ENCODE results near the gene STXBP4. TPM values are rescaled to one million over a fixed set of nuclear protein-coding genes. Genes with fewer than 3 reads are reported as not detected.

STXBP4 gene
- total RNA-seq, 1 experiment from 2014 or later: 12.0 TPM

- ATAC-seq (no peak), DNase-seq (ENCODE audit: low spot score) (no peak)
- Mint-ChIP-seq H3K4me3 (no peak overlapping the region), H3K36me3 (peaks cover 53% of the 10 kb centered on the region), H3K27me3 (ENCODE audit: low read depth) (no peaks in the 10 kb centered on the region), H3K4me1 (no peaks in the 10 kb centered on the region), H3K27ac (no peak overlapping the region), H3K9me3 (no peaks in the 10 kb centered on the region)
- ChIA-PET POLR2A (no interaction called here), CTCF (no interaction called here)
- TF ChIP-seq ETV6 (CRISPR knock-in tag; IDR thresholded peaks at IDR 0.05) (no peak), ATF1 (CRISPR knock-in tag; IDR thresholded peaks at IDR 0.05) (no peak)
- TF ChIP-seq, protein P1, sequence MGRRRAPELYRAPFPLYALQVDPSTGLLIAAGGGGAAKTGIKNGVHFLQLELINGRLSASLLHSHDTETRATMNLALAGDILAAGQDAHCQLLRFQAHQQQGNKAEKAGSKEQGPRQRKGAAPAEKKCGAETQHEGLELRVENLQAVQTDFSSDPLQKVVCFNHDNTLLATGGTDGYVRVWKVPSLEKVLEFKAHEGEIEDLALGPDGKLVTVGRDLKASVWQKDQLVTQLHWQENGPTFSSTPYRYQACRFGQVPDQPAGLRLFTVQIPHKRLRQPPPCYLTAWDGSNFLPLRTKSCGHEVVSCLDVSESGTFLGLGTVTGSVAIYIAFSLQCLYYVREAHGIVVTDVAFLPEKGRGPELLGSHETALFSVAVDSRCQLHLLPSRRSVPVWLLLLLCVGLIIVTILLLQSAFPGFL (CRISPR knock-in tag; IDR thresholded peaks at IDR 0.05; ENCODE audit: borderline replicate concordance): no peak
- TF ChIP-seq, protein P2, sequence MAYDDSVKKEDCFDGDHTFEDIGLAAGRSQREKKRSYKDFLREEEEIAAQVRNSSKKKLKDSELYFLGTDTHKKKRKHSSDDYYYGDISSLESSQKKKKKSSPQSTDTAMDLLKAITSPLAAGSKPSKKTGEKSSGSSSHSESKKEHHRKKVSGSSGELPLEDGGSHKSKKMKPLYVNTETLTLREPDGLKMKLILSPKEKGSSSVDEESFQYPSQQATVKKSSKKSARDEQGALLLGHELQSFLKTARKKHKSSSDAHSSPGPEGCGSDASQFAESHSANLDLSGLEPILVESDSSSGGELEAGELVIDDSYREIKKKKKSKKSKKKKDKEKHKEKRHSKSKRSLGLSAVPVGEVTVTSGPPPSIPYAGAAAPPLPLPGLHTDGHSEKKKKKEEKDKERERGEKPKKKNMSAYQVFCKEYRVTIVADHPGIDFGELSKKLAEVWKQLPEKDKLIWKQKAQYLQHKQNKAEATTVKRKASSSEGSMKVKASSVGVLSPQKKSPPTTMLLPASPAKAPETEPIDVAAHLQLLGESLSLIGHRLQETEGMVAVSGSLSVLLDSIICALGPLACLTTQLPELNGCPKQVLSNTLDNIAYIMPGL (CRISPR knock-in tag; IDR thresholded peaks at IDR 0.05): no peak
- TF ChIP-seq, protein P3, sequence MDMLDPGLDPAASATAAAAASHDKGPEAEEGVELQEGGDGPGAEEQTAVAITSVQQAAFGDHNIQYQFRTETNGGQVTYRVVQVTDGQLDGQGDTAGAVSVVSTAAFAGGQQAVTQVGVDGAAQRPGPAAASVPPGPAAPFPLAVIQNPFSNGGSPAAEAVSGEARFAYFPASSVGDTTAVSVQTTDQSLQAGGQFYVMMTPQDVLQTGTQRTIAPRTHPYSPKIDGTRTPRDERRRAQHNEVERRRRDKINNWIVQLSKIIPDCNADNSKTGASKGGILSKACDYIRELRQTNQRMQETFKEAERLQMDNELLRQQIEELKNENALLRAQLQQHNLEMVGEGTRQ (CRISPR knock-in tag; IDR thresholded peaks at IDR 0.05): no peak
Measured at GRCh38 chr17:54945671-54946070, 22.9 kb upstream of the STXBP4 start.

- Mint-ChIP-seq H3K27ac (no peak overlapping the region; the same call in 1 of the 2 replicates), H3K27me3 (ENCODE audit: low read depth) (no peaks in the 10 kb centered on the region), H3K36me3 (peaks cover 57% of the 10 kb centered on the region), H3K4me3 (no peak overlapping the region), H3K4me1 (no peaks in the 10 kb centered on the region), H3K9me3 (no peaks in the 10 kb centered on the region)
- ATAC-seq (no peak), DNase-seq (ENCODE audit: low spot score) (no peak)
- CTCF ChIA-PET: no interaction called here
- POLR2A ChIA-PET: no interaction called here
- TF ChIP-seq JAZF1 (CRISPR knock-in tag; IDR thresholded peaks at IDR 0.05) (no peak), TEAD1 (CRISPR knock-in tag; IDR thresholded peaks at IDR 0.05) (no peak), FOXP4 (CRISPR knock-in tag; IDR thresholded peaks at IDR 0.05) (no peak), ZBTB43 (CRISPR knock-in tag; IDR thresholded peaks at IDR 0.05) (no peak), GTF2I (CRISPR knock-in tag; conservative IDR thresholded peaks at IDR 0.05) (no peak), PRRX2 (CRISPR knock-in tag; IDR thresholded peaks at IDR 0.05) (no peak), ZNF138 (CRISPR knock-in tag; conservative IDR thresholded peaks at IDR 0.05) (no peak), FOXP1 (CRISPR knock-in tag; IDR thresholded peaks at IDR 0.05; ENCODE audit: borderline replicate concordance) (no peak), ZNF512 (CRISPR knock-in tag; IDR thresholded peaks at IDR 0.05; ENCODE audit: borderline replicate concordance) (no peak)
- TF ChIP-seq, protein P4, sequence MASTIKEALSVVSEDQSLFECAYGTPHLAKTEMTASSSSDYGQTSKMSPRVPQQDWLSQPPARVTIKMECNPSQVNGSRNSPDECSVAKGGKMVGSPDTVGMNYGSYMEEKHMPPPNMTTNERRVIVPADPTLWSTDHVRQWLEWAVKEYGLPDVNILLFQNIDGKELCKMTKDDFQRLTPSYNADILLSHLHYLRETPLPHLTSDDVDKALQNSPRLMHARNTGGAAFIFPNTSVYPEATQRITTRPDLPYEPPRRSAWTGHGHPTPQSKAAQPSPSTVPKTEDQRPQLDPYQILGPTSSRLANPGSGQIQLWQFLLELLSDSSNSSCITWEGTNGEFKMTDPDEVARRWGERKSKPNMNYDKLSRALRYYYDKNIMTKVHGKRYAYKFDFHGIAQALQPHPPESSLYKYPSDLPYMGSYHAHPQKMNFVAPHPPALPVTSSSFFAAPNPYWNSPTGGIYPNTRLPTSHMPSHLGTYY (CRISPR knock-in tag; IDR thresholded peaks at IDR 0.05): no peak
- TF ChIP-seq, protein P2 (CRISPR knock-in tag; IDR thresholded peaks at IDR 0.05): no peak
- TF ChIP-seq, protein P3 (CRISPR knock-in tag; IDR thresholded peaks at IDR 0.05): no peak
- TF ChIP-seq, protein P5, sequence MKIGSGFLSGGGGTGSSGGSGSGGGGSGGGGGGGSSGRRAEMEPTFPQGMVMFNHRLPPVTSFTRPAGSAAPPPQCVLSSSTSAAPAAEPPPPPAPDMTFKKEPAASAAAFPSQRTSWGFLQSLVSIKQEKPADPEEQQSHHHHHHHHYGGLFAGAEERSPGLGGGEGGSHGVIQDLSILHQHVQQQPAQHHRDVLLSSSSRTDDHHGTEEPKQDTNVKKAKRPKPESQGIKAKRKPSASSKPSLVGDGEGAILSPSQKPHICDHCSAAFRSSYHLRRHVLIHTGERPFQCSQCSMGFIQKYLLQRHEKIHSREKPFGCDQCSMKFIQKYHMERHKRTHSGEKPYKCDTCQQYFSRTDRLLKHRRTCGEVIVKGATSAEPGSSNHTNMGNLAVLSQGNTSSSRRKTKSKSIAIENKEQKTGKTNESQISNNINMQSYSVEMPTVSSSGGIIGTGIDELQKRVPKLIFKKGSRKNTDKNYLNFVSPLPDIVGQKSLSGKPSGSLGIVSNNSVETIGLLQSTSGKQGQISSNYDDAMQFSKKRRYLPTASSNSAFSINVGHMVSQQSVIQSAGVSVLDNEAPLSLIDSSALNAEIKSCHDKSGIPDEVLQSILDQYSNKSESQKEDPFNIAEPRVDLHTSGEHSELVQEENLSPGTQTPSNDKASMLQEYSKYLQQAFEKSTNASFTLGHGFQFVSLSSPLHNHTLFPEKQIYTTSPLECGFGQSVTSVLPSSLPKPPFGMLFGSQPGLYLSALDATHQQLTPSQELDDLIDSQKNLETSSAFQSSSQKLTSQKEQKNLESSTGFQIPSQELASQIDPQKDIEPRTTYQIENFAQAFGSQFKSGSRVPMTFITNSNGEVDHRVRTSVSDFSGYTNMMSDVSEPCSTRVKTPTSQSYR (CRISPR knock-in tag; IDR thresholded peaks at IDR 0.05): no peak
- TF ChIP-seq, protein P6, sequence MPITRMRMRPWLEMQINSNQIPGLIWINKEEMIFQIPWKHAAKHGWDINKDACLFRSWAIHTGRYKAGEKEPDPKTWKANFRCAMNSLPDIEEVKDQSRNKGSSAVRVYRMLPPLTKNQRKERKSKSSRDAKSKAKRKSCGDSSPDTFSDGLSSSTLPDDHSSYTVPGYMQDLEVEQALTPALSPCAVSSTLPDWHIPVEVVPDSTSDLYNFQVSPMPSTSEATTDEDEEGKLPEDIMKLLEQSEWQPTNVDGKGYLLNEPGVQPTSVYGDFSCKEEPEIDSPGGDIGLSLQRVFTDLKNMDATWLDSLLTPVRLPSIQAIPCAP (CRISPR knock-in tag; IDR thresholded peaks at IDR 0.05): no peak
Measured at GRCh38 chr17:54947396-54947795, 21.2 kb upstream of the STXBP4 start.

All from WTC11 (cell line).